Measurements from ENCODE around the gene PIGZ. TPM values are rescaled to one million over a fixed set of nuclear protein-coding genes. Genes with fewer than 3 reads are reported as not detected.

PIGZ gene
- total RNA-seq, 1 donor, result 4.0 TPM

GRCh38 chr3:196901768-196902167 lies 66.9 kb downstream of the PIGZ start:
- no peak overlapping the region for H3K27ac ChIP-seq (ENCODE audit: low read depth, low read length)
- TF ChIP-seq, protein P1, sequence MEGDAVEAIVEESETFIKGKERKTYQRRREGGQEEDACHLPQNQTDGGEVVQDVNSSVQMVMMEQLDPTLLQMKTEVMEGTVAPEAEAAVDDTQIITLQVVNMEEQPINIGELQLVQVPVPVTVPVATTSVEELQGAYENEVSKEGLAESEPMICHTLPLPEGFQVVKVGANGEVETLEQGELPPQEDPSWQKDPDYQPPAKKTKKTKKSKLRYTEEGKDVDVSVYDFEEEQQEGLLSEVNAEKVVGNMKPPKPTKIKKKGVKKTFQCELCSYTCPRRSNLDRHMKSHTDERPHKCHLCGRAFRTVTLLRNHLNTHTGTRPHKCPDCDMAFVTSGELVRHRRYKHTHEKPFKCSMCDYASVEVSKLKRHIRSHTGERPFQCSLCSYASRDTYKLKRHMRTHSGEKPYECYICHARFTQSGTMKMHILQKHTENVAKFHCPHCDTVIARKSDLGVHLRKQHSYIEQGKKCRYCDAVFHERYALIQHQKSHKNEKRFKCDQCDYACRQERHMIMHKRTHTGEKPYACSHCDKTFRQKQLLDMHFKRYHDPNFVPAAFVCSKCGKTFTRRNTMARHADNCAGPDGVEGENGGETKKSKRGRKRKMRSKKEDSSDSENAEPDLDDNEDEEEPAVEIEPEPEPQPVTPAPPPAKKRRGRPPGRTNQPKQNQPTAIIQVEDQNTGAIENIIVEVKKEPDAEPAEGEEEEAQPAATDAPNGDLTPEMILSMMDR (IDR thresholded peaks at IDR 0.05; ENCODE audit: extremely low read depth, low read depth, low read length), result no peak
- H3K4me3 ChIP-seq (ENCODE audit: insufficient read depth, low read length), result no peak overlapping the region
- no peak overlapping the region for H2AFZ ChIP-seq (ENCODE audit: low read length)
- H3K4me2 ChIP-seq (ENCODE audit: insufficient read depth, low read length), result no peak overlapping the region
- H4K20me1 ChIP-seq (ENCODE audit: insufficient read depth, low read length), result peaks cover 6% of the 10 kb centered on the region
- H3K9me3 ChIP-seq (ENCODE audit: low read depth, low read length), result no peaks in the 10 kb centered on the region
- H3K36me3 ChIP-seq (ENCODE audit: insufficient read depth, low read length), result peaks cover 48% of the 10 kb centered on the region
- no peak for DNase-seq (ENCODE audit: insufficient read length, low spot score, missing footprints)
- no peaks in the 10 kb centered on the region for H3K27me3 ChIP-seq (ENCODE audit: insufficient read depth, low read length)
- H3K79me2 ChIP-seq (ENCODE audit: insufficient read depth, low read length), result peaks cover 11% of the 10 kb centered on the region
- H3K4me1 ChIP-seq (ENCODE audit: insufficient read depth, low read length), result no peaks in the 10 kb centered on the region

Other genes starting within 250 kb of the PIGZ start
- 36.6 and 37.4 TPM in 2 replicates for gene PAK2, start 229.0 kb downstream of the PIGZ start, total RNA-seq
- gene SENP5, start 100.9 kb downstream of the PIGZ start, total RNA-seq, result 42.4 and 43.4 TPM in 2 replicates
- gene NCBP2, start 26.3 kb downstream of the PIGZ start, total RNA-seq, result 43.1 and 43.9 TPM in 2 replicates
- gene MELTF, start 61.0 kb upstream of the PIGZ start, total RNA-seq, result 2.4 and 5.1 TPM in 2 replicates